D341Med (cell line): ENCODE results near the gene UTRN.

Experiments
- DNase-seq: peaks from one replicate; pipeline ENCODE4 v3.0.0; 2012; ENCODE audit warnings: low spot score

The UTRN gene

DNA sequence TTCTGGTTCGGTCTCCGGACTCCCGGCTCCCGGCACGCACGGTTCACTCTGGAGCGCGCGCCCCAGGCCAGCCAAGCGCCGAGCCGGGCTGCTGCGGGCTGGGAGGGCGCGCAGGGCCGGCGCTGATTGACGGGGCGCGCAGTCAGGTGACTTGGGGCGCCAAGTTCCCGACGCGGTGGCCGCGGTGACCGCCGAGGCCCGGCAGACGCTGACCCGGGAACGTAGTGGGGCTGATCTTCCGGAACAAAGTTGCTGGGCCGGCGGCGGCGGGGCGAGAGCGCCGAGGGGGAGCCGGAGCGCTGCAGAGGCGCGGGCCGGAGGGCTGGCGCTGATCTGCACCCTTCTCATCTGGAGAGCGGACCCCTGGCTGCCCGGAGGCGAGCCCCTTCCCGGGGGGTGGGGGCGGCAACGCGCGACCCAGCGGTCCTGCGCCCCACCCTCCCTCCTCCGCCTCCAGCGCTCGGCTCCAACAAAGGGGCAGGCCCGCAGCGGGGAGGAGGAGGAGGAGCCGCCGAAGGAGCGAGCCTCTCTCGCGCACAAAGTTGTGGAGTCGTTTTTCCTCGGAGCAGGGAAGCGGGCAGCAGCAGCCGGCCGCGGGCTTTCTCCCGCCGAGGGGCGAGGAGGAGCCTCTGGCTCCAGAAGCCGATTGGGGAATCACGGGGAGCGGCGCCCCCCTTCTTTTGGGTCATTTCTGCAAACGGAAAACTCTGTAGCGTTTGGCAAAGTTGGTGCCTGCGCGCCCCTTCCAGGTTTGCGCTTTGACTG is at the start of gene UTRN:
TSS of gene UTRN (plus strand) at position 553 of the 765 bp plus-strand sequence. CDS start 6,494 bp downstream, outside the sequence.
- peak; percentile 75 for DNase-seq

DNA sequence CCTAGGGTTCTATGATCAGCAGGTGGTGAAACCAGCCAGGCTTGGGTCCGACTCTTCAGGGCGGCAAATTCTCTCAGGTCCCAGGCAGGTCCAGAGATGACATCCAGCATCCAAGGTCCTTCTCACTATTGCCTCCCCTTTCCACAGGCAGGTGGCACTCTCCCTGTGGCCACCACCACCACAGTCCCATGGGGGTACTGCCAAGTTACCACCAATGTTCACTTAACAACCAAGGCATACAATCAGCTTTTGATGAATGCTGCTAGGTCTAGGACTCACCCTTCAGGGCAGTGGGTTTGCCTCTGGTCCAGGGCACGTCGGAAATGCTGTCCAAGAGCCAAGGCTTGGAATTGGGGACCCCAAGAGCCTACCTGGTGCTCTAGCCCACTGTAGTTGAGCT is 40.4 kb upstream of the UTRN start:
- DNase-seq, result no peak

DNA sequence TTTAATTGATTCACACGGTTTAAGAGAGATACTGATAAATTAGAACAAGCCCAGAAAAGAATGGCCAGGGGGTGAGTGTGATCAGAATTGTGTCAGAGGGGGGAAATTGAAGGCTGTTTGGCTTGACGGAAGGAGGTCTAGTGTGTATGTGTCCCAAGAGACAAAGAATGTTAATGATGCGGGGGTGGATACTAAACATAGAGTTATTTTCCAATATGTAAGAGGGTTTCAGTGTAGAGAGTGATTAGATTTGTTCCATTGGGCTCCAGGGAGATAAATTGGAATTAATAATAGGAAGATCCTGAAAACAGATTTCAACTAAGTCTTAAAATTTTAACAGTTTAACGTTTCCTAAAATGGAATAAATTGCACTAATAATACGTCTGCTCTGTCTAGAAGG is 38.1 kb upstream of the UTRN start:
- no peak for DNase-seq

DNA sequence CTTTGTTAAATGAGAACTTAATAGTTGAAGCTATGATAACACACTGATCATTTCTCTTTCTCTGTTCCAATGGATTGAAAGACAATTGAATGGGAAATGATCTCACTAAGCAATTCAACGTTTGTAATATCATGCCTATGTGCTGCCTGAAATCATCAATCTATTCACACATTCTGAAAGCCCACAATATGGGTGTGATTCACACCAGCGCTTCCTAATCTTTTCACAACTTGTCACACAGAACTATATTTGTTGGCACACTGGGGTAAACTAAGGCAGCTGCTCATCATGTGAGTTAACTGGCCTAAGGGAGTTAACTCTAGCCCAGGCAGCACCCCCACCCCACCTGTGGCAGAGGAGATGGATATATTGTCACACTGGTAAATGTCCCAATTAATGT is 37.1 kb upstream of the UTRN start:
- no peak for DNase-seq

DNA sequence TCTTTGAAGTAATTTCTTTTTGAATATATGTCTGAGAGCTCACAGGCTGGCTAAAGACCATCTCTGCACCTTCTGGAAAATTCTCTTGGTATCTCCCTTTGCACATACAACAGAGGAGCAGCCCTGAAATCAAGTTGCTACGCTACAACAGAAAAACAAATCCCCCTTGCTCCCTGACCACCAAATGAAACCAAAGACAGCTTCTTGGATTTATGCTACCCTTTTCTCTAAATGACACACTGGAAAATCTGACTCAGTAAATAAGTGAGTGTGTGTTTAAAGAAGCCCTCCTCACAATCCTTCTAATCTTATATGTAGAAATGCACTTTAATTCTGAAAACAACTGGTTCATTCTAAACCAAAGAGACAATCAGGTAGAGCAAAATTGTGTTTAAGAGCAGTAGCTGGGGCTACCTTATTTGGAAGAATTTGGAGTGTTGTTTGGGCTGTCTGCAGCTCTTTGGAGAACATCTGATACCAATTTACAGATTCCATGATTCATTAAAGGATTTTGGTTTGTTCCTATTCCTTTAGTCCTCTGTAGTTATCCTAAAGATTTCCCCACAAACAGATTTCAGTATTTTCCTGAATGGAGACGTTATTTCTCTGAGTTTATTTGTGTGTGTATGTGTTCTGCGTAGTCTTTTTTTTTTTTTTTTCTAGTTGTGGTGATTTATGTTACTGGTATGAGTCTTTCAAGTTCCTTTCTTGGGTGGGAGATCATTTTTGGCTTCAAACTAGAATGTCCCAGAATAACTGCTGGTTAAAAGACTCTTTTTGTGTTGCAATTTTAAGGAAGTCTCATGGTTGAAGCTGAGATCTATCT is 36.4 kb upstream of the UTRN start:
- no peak for DNase-seq

DNA sequence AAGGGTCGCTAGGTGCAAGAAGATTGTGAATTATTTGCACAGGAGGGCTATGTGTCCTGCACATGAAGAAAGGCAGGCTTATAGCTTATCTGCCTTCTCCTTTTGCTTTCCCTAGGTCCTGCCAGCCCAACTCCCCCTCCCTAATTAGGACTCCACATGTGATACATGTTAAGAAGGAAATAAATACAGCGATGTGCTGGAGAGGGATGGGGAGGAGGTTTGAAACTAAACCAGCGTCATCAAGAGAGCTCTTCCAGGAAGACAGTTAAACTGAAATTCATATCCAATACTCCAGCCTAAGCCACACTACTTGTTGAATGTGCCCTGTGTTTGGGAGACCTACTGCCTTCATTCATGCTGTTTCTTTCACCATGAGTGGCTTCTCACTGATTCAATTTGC is 34.9 kb upstream of the UTRN start:
- DNase-seq, result no peak

DNA sequence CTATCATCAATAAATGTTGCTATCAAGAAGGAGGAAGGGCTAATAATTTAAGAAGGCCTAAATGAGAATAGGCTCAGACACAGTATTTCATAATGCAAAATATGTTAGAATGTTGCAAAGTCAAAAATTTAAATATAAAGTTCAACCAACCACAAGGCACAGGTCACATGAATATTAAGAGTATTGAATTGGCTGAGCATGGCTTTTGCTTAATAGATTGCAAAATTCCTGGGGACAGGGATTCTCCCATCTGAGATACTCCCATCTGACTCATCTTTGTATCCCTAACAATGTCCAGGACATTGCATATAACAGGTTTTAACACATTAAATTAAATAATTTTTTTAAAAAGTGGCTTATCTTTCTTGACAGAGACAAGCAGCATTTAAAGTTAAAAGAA is 32.9 kb upstream of the UTRN start:
- no peak for DNase-seq

DNA sequence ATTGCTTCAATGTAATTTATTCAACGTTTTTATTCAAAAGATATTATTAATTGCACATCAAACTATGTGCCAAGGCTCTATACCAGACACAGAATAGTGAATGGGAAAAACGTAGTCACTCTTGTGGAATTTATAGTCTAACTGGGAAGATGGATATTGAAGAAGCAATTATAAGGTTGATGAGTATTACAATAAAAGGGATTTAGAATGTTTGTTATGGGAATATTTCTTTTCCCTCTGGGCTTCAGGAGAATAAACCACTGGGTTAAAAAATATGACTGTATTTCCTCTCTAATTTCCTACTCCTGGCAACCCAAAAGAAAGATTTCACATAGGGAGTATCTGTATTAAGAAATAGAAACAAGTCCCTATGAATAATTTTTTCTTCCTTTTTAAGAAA is 25.1 kb upstream of the UTRN start:
- DNase-seq, result no peak

DNA sequence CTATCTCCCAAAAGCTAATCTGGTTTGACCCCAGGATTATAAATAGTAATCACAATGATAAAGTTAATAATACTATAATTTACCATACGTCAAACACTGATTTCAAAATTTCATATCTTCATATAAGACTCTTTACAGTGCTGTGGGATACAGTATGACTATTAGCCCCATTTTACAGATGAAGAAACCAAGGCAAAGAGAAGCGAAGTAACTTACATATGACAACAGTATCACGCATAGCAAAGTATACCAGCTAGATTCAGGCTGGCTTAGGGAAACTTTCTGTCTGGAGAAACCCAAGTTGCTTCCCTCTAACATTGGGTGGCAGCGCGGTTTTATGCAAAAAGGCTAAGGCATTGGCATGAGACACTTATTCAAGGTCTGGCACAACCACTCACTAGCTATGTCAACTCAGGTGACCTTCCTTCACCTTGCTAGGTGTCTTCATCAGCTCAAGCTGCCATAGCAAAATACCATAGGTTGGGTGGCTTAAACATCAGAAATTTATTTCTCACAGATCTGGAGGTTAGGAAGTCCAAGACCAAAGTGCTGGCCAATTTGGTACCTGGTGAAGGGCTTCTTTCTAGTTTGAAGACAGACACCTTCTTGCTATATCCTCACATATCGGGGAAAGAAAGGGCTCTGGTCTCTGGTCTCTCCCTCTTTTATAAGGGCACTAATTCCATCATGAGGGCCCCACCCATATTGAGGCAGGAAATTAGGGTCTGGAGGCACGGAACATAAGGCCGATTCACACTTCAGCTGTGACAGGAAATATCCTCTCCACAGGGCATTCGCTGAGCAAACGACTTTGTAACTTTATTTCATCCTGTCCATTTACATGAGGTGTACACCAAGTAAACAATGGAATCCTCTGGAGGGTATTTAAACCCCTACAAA is 22.4 kb upstream of the UTRN start:
- no peak for DNase-seq

DNA sequence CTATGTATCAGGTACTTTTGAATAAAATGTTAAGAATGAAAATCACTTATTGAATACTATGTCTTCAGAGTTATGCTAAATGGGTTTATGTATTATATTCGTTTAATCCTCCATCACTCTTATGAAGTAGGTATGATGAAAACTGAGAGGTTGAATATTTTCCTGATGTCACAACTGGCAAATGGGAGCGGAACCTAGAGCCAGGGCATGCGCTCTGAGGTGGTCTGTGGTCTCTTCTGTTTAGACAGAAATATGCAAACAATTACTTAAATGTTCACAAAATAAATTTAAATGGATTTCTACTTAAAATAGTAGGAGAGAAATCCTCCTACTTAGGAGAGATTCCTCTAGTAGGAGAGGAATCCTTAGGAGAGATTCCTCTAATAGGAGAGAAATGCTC is 21.3 kb upstream of the UTRN start:
- DNase-seq, result no peak

DNA sequence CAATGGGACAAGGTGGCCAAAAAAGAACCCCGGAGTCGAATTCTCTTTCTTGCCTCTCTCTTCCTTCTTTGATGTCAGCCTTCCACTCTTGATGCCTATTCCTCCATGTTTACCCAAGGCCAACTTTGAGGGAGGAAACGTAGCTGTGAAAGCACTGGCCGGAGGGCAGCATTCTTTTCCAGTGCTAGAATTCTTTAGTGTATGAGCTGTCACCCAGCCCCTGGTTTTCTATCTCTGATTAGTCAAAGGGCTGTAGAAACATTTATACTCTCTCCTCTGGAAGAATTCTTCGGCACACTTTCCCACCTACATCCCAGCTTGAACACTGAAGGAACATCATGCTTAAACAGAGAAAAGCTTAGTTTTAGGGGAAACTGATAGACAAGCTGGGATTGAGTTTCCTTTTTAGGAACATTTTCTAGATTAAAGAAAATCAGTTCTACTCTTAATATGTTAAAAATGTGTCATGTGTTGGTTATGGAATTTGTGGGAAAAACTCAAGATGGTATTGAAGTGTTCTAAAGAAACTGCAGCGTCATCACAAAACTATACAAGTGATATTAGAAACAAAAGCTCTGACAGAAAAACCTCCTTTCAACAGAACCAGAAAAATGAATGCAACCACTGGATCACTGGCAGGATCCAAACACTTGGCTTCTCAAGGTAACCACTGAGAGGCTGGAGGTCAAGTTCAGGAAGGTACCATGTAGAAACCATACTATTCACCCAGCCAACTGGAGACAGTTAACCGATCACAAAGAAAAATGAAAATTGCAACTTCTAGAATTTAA is 20.7 kb upstream of the UTRN start:
- DNase-seq, result no peak

DNA sequence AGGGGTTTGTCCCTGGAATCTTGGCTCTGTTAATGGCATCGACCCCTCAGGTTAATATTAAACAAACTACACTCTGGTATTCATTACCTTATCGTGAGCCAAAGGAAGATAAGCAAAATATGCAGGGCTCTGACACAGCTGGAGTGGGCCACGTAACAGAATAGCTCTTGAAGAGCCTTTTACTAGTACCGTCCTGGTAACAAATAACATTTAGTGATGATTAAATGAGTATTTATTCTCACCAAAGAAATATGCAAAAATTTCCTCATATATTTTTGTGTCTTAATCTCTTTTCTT is 20.1 kb upstream of the UTRN start:
- DNase-seq, result no peak

DNA sequence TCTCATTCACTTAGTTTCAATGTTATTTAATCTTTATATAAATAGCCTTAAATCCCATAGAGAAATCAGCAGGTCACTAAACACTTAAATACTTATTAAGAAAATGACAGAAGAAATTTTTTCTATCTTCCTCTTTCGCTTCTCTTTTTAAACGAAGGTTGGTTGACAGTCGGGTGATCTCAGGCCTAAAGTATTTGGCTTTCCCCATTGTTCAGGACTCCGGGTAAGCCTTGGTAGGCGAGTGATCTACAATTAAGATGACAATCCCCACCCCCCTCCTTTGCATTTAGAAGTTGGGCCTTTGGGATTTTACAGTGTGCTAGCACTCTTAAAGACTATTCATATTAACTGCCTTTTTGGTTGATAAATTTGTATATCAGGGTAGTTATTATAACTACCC is 19.7 kb upstream of the UTRN start:
- no peak for DNase-seq

DNA sequence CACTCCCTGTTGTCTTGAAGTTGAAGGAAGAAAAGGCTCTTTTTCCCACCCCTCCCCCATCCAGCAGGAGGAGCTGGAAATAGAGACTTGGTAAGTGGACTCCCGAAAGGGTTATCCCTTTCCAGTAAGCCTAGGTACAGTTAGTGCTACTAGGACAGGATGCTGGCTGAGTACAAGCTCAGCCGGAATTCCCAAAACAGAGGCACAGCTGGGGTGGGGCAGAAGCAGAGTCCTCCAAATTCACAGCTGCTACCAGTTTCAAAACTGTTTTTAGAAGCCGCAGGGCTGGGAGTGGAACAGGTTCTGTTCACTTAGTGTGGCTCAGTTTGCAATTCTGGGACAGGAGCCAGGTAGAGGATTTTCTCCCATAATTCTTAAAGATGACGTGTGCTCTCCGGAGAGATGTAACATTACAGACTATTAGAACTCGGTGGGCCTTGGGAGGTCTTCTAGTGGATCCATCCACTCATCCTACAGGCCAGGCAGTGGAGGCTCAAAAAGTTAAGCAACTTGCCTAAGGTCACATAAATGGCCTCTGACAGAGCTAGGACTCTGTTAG is 19.0 kb upstream of the UTRN start:
- DNase-seq, result no peak

DNA sequence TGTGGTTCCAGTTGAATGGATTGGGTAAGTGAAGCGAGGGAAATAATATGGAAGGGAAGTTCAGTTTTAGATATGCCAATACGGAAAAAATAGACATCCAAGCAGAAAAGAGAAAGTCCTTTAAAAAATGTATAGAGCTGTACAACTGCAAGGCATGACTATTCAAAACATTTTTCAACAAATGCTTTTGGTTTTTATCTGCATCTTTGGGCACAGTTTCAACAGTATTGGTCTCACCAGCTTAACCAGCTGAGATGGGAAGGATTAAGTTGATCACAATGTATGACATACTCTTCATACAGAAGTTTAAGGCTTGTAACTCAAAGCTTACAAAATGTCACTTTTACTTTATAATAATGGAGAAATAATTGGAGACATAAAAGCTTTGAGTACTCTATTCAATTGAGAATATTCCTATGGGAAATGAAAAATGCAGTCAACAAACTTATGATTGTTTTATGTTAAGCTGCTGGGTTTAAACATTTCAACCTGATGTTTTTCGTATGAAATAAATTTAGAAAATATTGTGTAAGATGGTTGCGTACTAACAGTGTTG is 16.3 kb upstream of the UTRN start:
- DNase-seq, result no peak

DNA sequence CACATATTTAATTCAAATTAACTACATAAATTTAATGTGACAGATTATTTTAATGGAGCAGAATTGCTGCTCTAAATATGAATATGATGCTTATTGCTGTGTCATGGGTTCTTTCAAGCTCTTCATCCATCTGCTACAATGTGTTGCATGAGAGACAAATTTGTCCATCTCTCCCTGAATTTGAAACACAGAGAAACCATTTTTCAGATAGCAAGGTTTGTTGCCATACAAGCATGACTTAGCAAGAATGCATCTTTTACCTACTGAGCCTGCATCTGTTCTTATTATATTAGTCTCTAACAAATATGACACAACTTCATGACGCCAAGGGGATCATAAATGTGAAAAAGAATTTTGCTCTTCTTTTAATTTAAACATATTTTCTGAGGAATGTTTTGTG is 8.0 kb upstream of the UTRN start:
- DNase-seq, result no peak

DNA sequence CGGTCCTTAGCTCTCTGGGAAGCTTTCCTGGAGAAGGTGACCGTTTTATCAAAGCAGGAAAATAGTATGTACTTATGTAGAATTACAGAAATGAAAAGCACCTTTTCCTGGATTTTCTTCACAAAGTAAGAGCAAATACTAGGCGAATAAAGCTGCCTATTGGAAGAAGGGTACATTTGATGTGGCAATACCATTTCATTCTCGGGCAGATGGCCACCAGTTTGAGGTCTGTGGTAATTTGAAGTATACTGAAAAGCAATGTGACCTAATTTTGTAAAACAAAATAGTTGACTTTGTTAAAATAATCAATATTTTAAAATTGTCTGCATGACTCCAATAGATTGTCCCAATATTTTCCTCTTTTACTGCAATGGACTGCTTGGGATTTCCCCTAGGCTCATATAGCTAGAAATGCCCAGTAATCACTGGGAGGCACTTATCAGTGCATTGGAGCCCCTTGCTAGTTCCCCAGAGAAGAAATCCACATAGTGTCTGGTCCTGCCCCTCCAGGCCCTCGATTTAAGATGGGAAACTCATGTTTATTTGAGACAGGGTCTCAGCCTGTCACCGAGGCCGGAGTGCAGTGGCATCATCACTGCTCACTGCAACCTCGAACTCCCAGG is 7.4 kb upstream of the UTRN start:
- no peak for DNase-seq

DNA sequence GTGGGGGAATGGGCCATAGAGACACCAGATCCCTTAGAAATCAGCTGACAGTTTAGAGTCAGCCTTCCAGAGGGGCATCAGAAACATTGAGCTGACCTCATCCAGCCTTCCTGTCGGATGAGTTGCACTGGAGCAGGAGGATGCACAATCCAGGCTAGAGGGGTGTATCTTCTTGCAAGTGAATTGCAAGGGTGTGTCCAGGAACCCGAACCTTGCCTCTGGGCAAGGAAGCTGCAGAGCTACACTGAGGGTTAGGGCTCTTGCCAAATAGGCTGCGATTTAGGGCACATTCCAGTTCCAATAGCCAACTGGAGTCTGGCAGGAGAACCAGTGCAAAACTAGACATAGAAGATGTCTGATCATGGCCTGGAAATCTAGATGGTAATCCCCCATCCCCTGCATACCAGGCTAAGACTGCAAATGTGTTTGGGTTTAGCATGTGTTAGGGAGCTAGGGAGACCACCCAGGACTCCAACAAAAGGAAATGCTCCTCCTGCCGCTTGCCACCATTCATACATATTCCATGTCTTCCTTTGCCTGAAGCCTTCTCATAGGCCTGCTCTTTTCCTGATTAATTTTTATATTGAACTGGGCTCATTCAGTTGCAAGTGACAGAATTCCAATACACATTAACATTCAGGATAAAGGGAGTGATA is 6.3 kb upstream of the UTRN start:
- DNase-seq, result no peak

DNA sequence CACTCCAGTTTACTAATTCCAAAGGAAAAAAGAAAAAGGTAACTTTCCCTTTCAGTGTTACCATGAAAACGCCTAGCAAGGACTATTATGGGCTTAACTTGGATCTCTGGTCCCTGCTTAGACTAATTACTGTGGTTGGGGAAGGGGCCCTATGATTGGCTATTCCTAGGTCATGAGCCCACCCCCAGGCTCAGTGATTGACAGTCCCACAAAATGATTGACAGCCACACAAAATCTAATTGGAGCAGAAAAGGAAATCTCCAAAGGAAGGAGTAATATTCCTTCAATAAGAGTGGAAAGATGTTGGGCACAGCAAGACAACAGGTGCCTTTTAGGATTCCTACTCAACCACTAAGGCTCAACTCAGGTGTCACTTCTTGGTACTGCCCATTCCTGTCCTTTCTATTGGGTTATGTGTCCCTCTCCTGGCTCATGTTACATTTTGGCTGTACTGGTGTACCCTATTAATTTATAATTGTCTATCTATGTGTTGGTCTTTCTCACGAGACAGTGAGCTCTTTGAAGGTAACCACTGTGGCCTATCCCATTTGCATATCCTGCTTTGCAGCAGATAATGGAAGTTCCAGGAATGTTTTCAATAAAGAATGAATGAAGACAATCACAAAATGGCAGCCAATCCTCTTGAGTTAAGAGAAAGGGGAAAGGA is 5.5 kb upstream of the UTRN start:
- DNase-seq, result no peak
